RWPE1 (cell line): Measurements from ENCODE around the gene C2orf81.

ENCODE experiments used
- CTCF ChIA-PET: fragments of 350-600 bp; sonication (Branson Sonifier 250); formaldehyde crosslinking; extraction: SDS; loops from one replicate; lab custom pipeline; 2021; lab: Yijun Ruan, JAX
- POLR2A ChIA-PET: fragments of 400-600 bp; formaldehyde crosslinking; extraction: SDS; loops from one replicate; lab custom pipeline; 2020; ENCODE audit warnings: antibody characterized with exemption; ENCODE audit not compliant: low non-redundant PET; lab: Yijun Ruan, JAX
- DNase-seq: peaks from one replicate; pipeline ENCODE4 v3.0.0; 2012; ENCODE audit warnings: low spot score
- H3K27ac ChIP-seq: fragments of 450-650 bp; 2 replicates; pipeline ENCODE4 v1.5.1; 2017
- TF ChIP-seq, protein P1 (sequence below): fragments of 450-650 bp; conservative IDR thresholded peaks from 2 replicates; pipeline ENCODE4 v1.5.1; 2017; ENCODE audit warnings: low read depth, mild to moderate bottlenecking

Gene C2orf81

GRCh38 chr2:74441170-74441689, 19.8 kb upstream of the C2orf81 start:
- H3K27ac ChIP-seq: peak overlapping the region; percentile 94
- no peak for DNase-seq
- ChIA-PET POLR2A (no interaction called here), CTCF (interaction anchor here (0.5 kb wide), 1 partner anchor 30 kb away, joined by 3 read pairs; no protein-coding TSS in a partner anchor)
- TF ChIP-seq, protein P1, sequence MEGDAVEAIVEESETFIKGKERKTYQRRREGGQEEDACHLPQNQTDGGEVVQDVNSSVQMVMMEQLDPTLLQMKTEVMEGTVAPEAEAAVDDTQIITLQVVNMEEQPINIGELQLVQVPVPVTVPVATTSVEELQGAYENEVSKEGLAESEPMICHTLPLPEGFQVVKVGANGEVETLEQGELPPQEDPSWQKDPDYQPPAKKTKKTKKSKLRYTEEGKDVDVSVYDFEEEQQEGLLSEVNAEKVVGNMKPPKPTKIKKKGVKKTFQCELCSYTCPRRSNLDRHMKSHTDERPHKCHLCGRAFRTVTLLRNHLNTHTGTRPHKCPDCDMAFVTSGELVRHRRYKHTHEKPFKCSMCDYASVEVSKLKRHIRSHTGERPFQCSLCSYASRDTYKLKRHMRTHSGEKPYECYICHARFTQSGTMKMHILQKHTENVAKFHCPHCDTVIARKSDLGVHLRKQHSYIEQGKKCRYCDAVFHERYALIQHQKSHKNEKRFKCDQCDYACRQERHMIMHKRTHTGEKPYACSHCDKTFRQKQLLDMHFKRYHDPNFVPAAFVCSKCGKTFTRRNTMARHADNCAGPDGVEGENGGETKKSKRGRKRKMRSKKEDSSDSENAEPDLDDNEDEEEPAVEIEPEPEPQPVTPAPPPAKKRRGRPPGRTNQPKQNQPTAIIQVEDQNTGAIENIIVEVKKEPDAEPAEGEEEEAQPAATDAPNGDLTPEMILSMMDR: no peak

- peak; percentile 96 for DNase-seq
- POLR2A ChIA-PET: interaction anchor here (0.5 to 1.4 kb wide), 3 partner anchors 9 to 18 kb away, joined by 3 to 5 read pairs (median 3); partner anchors contain the start of gene WBP1
- H3K27ac ChIP-seq: peak overlapping the region; percentile 94
- CTCF ChIA-PET: interaction anchor here (1.0 kb wide), 1 partner anchor 14 kb away, joined by 3 read pairs; the partner anchor contains the start of gene INO80B
- TF ChIP-seq, protein P1: no peak
Measured at GRCh38 chr2:74440378-74441169, 19.2 kb upstream of the C2orf81 start.

GRCh38 chr2:74439803-74440377, 18.5 kb upstream of the C2orf81 start:
- peak overlapping the region; percentile 94 for H3K27ac ChIP-seq
- CTCF ChIA-PET: interaction anchor here (0.6 to 1.0 kb wide), 2 partner anchors 12 to 15 kb away, joined by 3 read pairs; partner anchors contain the start of gene INO80B
- POLR2A ChIA-PET: interaction anchor here (0.5 to 1.4 kb wide), 3 partner anchors 9 to 18 kb away, joined by 3 to 5 read pairs (median 3); partner anchors contain the start of gene WBP1
- no peak for DNase-seq
- TF ChIP-seq, protein P1: no peak

DNA sequence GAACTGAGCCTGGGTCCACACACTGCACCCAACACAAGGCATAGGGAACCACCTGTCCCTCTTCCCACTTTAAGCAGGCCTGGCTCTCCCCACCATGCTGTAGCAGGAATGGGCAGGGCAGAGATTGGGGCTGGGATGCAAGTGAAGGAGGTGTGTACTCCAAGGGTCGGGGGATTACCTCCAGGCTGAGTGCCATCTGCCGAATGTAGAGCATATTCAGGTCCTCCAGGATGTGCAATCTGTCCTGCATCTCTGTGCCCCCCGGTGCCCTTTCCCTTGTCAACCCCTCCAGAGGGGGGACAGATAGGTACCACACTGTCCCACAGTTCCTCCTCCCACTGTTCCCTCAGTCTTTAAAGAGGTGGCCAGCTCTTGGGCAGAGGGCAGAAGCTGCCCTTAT, 18.0 kb upstream of the C2orf81 start:
- TF ChIP-seq, protein P1: no peak
- POLR2A ChIA-PET: interaction anchor here (1.4 kb wide), 1 partner anchor 19 kb away, joined by 5 read pairs; the partner anchor contains the start of gene WBP1

DNA sequence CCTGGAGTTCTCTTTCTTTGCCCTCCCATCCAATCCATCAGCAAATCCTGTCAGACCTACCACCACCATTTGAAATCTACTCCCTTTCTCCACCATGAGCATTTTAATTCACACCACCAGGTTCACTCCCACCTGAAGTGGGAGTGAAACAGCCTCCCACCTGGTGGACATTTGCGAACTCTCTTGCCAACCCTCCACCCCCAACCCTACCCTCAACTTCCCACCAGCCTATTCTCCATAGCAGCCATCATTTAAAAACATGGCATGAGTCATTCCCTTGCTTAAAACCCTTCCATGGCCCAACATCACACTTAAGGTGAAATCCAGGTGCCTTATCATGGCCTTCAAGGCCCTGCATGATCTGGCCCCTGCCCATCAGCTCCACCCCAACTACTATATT, 16.8 kb upstream of the C2orf81 start:
- POLR2A ChIA-PET: no interaction called here
- peak overlapping the region; percentile 27 for H3K27ac ChIP-seq
- TF ChIP-seq, protein P1: no peak
- DNase-seq: no peak
- CTCF ChIA-PET: no interaction called here

More for the DNA sequence above, 18.0 kb upstream of the C2orf81 start:
- H3K27ac ChIP-seq: peak overlapping the region; percentile 94
- DNase-seq: no peak
- CTCF ChIA-PET: interaction anchor here (0.6 to 1.0 kb wide), 2 partner anchors 12 to 16 kb away, joined by 3 read pairs; partner anchors contain the start of gene INO80B
